Natural killer cell (primary cell): Measurements from ENCODE around the gene CUL3. TPM values are rescaled to one million over a fixed set of nuclear protein-coding genes. Genes with fewer than 3 reads are reported as not detected.
A peak's percentile ranks its signal among the peaks of the same experiment; 100 is the strongest.

Source experiments
- ATAC-seq, 3 donors: fragments of 150-1000 bp in 2 of 3; fragments of 200-7000 bp in 1 of 3; cut with Tn5 transposase; 1 replicate in 1 of 3; 2 replicates in 2 of 3; pipeline ENCODE4 v1.10.0; 2021; ENCODE audit warnings: mild to moderate bottlenecking in 2 of 3, moderate library complexity in 2 of 3
- DNase-seq, 2 donors: peaks; one replicate each; pipeline versions ENCODE4 v3.0.0 to v3.0.0-alpha.2; 2013 to 2021; ENCODE audit warnings: mixed read lengths in 1 of 2
- H3K27ac ChIP-seq: one replicate; pipeline ENCODE4 v1.5.1; 2013; ENCODE audit warnings: mild to moderate bottlenecking, low read length
- H3K27me3 ChIP-seq: one replicate; pipeline ENCODE4 v1.6.1; 2013; ENCODE audit warnings: low read length; ENCODE audit not compliant: control insufficient read depth, insufficient read depth
- H3K36me3 ChIP-seq: one replicate; pipeline ENCODE4 v1.6.1; 2013; ENCODE audit warnings: low read length; ENCODE audit not compliant: control insufficient read depth, insufficient read depth
- H3K4me1 ChIP-seq: one replicate; pipeline ENCODE4 v1.6.1; 2013; ENCODE audit warnings: low read length; ENCODE audit not compliant: control insufficient read depth, insufficient read depth
- H3K4me3 ChIP-seq: one replicate; pipeline ENCODE4 v1.5.1; 2013; ENCODE audit warnings: low read length
- H3K9me3 ChIP-seq: one replicate; pipeline ENCODE4 v1.6.1; 2013; ENCODE audit warnings: low read length; ENCODE audit not compliant: control insufficient read depth, insufficient read depth
- H3K27ac Mint-ChIP-seq, 2 donors: one replicate each; pipeline ENCODE4 v1.8.0; 2022; ENCODE audit warnings: mild to moderate bottlenecking in 2 of 2, mixed read lengths in 2 of 2, moderate library complexity in 1 of 2
- H3K27me3 Mint-ChIP-seq, 2 donors: one replicate each; pipeline ENCODE4 v1.8.0; 2022; ENCODE audit warnings: low read depth in 2 of 2, mixed read lengths in 2 of 2
- H3K36me3 Mint-ChIP-seq: one replicate; pipeline ENCODE4 v1.8.0; 2022; ENCODE audit warnings: mixed read lengths
- H3K4me1 Mint-ChIP-seq, 2 donors: one replicate each; pipeline ENCODE4 v1.8.0; 2022; ENCODE audit warnings: mixed read lengths in 2 of 2
- H3K4me3 Mint-ChIP-seq: one replicate; pipeline ENCODE4 v1.8.0; 2022; ENCODE audit warnings: mild to moderate bottlenecking, moderate library complexity, mixed read lengths
- H3K9me3 Mint-ChIP-seq, 2 donors: one replicate each; pipeline ENCODE4 v1.8.0; 2022; ENCODE audit warnings: mixed read lengths in 2 of 2
- WGBS: methylation state at CpG from one replicate; pipeline ENCODE4 v1.1.7; 2013; ENCODE audit warnings: missing lambda C conversion rate; ENCODE audit not compliant: insufficient coverage; 5-methylcytosine and 5-hydroxymethylcytosine counted together
- intact Hi-C: fragments of 100-400 bp; cut with micrococcal nuclease; formaldehyde crosslinking; loops from one replicate; pipeline ENCODE4 v1.14.2; 2022
- total RNA-seq, 4 donors: library from RNA; stranded (reverse); fragments of 120-200 nt in 1 of 4; gene quantifications; one replicate each; pipeline versions ENCODE4 v1.2.3 to v1.2.4, GENCODE V29; 2013 to 2022
- TF ChIP-seq, protein P1 (sequence below): fragments of 200-600 bp; IDR thresholded peaks from one replicate; pipeline ENCODE4 v1.8.0; 2022; ENCODE audit warnings: antibody characterized with exemption

Gene CUL3
- total RNA-seq, 3 donors from 2014 or later (not counting 1 experiment from before 2014, with no cell fraction given), result 102 to 125 (median 115) TPM

- Histone ChIP-seq H3K4me3 (no peak overlapping the region), H3K9me3 (no peaks in the 10 kb centered on the region), H3K36me3 (no peaks in the 10 kb centered on the region), H3K4me1 (no peaks in the 10 kb centered on the region), H3K27ac (no peak overlapping the region), H3K27me3 (no peaks in the 10 kb centered on the region)
- ATAC-seq (no peak), DNase-seq (no peak)
- TF ChIP-seq, protein P1, sequence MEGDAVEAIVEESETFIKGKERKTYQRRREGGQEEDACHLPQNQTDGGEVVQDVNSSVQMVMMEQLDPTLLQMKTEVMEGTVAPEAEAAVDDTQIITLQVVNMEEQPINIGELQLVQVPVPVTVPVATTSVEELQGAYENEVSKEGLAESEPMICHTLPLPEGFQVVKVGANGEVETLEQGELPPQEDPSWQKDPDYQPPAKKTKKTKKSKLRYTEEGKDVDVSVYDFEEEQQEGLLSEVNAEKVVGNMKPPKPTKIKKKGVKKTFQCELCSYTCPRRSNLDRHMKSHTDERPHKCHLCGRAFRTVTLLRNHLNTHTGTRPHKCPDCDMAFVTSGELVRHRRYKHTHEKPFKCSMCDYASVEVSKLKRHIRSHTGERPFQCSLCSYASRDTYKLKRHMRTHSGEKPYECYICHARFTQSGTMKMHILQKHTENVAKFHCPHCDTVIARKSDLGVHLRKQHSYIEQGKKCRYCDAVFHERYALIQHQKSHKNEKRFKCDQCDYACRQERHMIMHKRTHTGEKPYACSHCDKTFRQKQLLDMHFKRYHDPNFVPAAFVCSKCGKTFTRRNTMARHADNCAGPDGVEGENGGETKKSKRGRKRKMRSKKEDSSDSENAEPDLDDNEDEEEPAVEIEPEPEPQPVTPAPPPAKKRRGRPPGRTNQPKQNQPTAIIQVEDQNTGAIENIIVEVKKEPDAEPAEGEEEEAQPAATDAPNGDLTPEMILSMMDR, result no peak
- no peak overlapping the region for H3K4me3 Mint-ChIP-seq
- H3K9me3 Mint-ChIP-seq, result no peaks in the 10 kb centered on the region
- no peak overlapping the region for H3K27ac Mint-ChIP-seq
- no peaks in the 10 kb centered on the region for H3K4me1 Mint-ChIP-seq
- 89% methylated on average over 10 of the region's 10 CpGs for WGBS
- intact Hi-C loops, result no loop called here
- no peaks in the 10 kb centered on the region for H3K36me3 Mint-ChIP-seq
- H3K27me3 Mint-ChIP-seq, result peaks cover 19 to 24% of the 10 kb centered on the region in 2 donors
These were observed 127.6 kb downstream of the CUL3 start for GRCh38 chr2:224457408-224458096.

GRCh38 chr2:224453892-224454291, 131.3 kb downstream of the CUL3 start:
- Mint-ChIP-seq H3K27me3 (peaks cover 22 to 38% of the 10 kb centered on the region in 2 donors), H3K4me1 (no peaks in the 10 kb centered on the region), H3K9me3 (no peaks in the 10 kb centered on the region), H3K36me3 (no peaks in the 10 kb centered on the region), H3K4me3 (no peak overlapping the region), H3K27ac (no peak overlapping the region)
- intact Hi-C loops, result no loop called here
- TF ChIP-seq, protein P1, result no peak
- H3K4me1 ChIP-seq, result no peaks in the 10 kb centered on the region
- H3K4me3 ChIP-seq, result no peak overlapping the region
- DNase-seq (no peak), ATAC-seq (no peak)
- WGBS, result 89% methylated on average over 2 of the region's 3 CpGs
- H3K27me3 ChIP-seq, result no peaks in the 10 kb centered on the region
- H3K27ac ChIP-seq, result no peak overlapping the region
- no peaks in the 10 kb centered on the region for H3K9me3 ChIP-seq
- no peaks in the 10 kb centered on the region for H3K36me3 ChIP-seq

DNA sequence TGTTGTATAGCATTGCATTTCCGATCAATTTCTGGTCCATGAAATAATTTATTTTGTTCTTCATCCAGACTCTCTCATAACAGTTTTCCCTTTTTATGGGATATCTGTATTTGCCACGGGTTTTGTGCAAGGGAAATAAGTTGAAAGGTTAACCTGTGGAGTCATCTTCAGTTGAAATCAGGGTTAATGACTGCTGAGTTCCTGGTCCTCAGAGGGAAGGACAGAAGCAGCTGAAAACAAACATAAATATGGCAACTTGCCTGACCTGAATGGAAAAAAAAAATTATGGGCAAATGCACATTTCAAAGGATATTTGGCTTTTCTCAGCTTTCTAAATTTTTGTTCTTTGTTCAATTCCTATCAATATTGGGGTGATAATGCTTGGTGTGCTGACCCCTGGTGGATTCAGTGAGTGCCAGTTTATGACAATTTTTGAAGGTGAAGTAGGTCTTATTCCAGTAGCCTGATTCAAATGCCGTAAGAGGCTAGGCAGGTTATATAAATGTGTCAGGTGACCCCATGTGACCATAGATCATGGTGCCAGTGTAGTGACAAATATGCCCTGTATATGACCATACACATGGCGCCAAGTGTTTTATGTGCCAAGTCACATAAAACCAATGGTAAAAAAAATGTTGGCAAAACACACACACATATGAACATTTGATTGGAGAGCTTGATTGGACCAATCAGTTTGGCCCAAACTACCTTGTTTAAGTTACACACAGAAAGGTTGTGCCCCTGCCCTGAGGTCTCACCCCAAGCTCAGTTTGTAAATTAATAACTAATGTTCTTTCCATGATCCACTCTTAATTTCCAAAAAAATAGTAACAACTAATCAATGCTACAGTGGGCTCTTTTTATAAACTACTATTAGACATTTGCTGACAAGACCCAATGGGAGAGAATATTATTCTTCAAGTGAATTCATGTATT, 135.7 kb downstream of the CUL3 start:
- no peak overlapping the region for H3K4me3 Mint-ChIP-seq
- TF ChIP-seq, protein P1, result peak; percentile 44
- DNase-seq, result peak in 1 of 2 donors; percentile 44
- intact Hi-C loops, result loop anchor here (1.0 kb wide), 2 partner anchors 92 to 202 kb away; no protein-coding TSS in a partner anchor
- no peaks in the 10 kb centered on the region for H3K9me3 Mint-ChIP-seq
- H3K36me3 Mint-ChIP-seq, result no peaks in the 10 kb centered on the region
- no peak overlapping the region for H3K27ac Mint-ChIP-seq
- Histone ChIP-seq H3K4me1 (no peaks in the 10 kb centered on the region), H3K36me3 (no peaks in the 10 kb centered on the region), H3K27me3 (no peaks in the 10 kb centered on the region), H3K4me3 (no peak overlapping the region), H3K27ac (no peak overlapping the region), H3K9me3 (no peaks in the 10 kb centered on the region)
- H3K4me1 Mint-ChIP-seq, result no peaks in the 10 kb centered on the region
- peak in 1 of 3 donors; percentile 45 for ATAC-seq
- peaks cover 11 to 29% of the 10 kb centered on the region in 2 donors for H3K27me3 Mint-ChIP-seq
- 21% methylated on average over 3 of the region's 4 CpGs for whole genome bisulfite sequencing
